Measurements from ENCODE around the gene DAB2IP.
"Not testable (repeated sequence)": the region's sequence is repeated elsewhere in the genome, so short reads cannot be mapped to it uniquely, and the experiment has no call there.

The DAB2IP gene

GRCh38 chr9:121776739-121777637, 125.6 kb downstream of the DAB2IP start:
- no peak for DNase-seq (ENCODE audit: low read depth in 2 of 2)

GRCh38 chr9:121778252-121779225, 127.1 kb downstream of the DAB2IP start:
- DNase-seq (ENCODE audit: low read depth in 2 of 2) = no peak

GRCh38 chr9:121779381-121780117, 128.1 kb downstream of the DAB2IP start:
- no peak for DNase-seq (ENCODE audit: low read depth in 2 of 2)

- DNase-seq (ENCODE audit: low read depth in 2 of 2) = no peak
Observed at GRCh38 chr9:121780177-121781040, 129.0 kb downstream of the DAB2IP start.

- no peak for DNase-seq (ENCODE audit: low read depth in 2 of 2)
Observed at GRCh38 chr9:121781145-121781548, 129.7 kb downstream of the DAB2IP start.

- no peak for DNase-seq (ENCODE audit: low read depth in 2 of 2)
Observed at GRCh38 chr9:121781701-121782464, 130.4 kb downstream of the DAB2IP start.

- no peak for DNase-seq (ENCODE audit: low read depth in 2 of 2)
Observed at GRCh38 chr9:121782514-121783110, 131.2 kb downstream of the DAB2IP start.

GRCh38 chr9:121783111-121783510, 131.7 kb downstream of the DAB2IP start:
- no peak for DNase-seq (ENCODE audit: low read depth in 2 of 2)

- DNase-seq (ENCODE audit: low read depth in 2 of 2) = no peak
Observed at GRCh38 chr9:121783521-121784507, 132.4 kb downstream of the DAB2IP start.

GRCh38 chr9:121784731-121785411, 133.4 kb downstream of the DAB2IP start:
- no peak for DNase-seq (ENCODE audit: low read depth in 2 of 2)

- no peak for DNase-seq (ENCODE audit: low read depth in 2 of 2)
Observed at GRCh38 chr9:121785673-121786542, 134.5 kb downstream of the DAB2IP start.

- no peak for DNase-seq (ENCODE audit: low read depth in 2 of 2)
Observed at GRCh38 chr9:121786543-121786948, 135.1 kb downstream of the DAB2IP start.

GRCh38 chr9:121786998-121787422, 135.6 kb downstream of the DAB2IP start:
- no peak for DNase-seq (ENCODE audit: low read depth in 2 of 2)

GRCh38 chr9:121788686-121789366, 137.4 kb downstream of the DAB2IP start:
- no peak for DNase-seq (ENCODE audit: low read depth in 2 of 2)

GRCh38 chr9:121790841-121791240, 139.4 kb downstream of the DAB2IP start:
- no peak for DNase-seq (ENCODE audit: low read depth in 2 of 2)

- not testable (repeated sequence) for DNase-seq (ENCODE audit: low read depth in 2 of 2)
Observed at GRCh38 chr9:121792476-121792875, 141.0 kb downstream of the DAB2IP start.

All from stimulated activated CD4-positive, alpha-beta T cell treated with anti-CD3 and anti-CD28 coated beads, Interleukin-4, amount 100 ng/mL, for 48 hours (primary cell).